ENCODE results near the gene CAVIN3. TPM values are rescaled to one million over a fixed set of nuclear protein-coding genes. Genes with fewer than 3 reads are reported as not detected.

Gene CAVIN3, protein sequence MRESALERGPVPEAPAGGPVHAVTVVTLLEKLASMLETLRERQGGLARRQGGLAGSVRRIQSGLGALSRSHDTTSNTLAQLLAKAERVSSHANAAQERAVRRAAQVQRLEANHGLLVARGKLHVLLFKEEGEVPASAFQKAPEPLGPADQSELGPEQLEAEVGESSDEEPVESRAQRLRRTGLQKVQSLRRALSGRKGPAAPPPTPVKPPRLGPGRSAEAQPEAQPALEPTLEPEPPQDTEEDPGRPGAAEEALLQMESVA
- 53.3 and 111 TPM in 2 replicates for total RNA-seq

DNA sequence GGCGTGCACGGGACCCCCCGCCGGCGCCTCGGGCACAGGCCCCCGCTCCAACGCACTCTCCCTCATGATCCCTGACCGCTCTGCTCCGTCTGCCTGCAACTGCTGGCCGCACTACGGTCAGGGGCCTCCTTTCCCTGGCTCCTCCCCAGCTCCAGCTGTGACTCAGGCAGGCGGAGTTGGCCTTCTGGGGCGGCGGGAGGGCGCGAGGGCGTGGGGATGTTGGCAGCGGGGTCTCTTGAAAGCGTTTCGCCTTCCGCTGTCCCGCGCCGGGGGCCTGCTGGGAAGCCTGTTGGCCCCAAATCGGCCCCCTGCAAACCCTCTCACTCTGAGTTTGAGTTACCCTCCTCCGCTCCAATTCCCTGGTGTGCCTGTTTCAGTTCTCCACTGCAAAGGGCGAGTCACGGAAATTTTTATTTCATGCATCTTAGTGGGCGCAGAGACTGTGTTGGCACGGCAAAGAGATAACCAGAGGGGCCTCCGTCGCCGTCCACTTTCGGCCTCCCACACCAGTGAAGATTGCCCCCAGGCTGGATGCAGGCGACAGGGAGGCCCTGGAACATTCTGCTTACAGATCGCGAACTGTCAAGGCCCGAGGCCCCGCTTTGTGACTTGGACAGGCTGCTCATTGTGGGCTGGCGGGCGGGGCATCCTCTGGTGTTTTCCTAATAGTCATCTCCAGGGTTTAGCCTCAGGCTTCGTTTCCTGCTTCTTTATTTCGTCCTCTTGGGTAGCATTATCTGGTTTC, at the start of gene CAVIN3:
Gene CAVIN3, minus strand, starts transcription at position 91 of the 745 bp plus-strand sequence. Its CDS starts 25 bp downstream, at position 66.

Other genes starting within 250 kb of the CAVIN3 start
- gene OR56B4, start 212.8 kb downstream of the CAVIN3 start, total RNA-seq = not detected in 2 replicates
- gene OR52B2, start 150.2 kb downstream of the CAVIN3 start, total RNA-seq = not detected in 2 replicates
- not detected in 2 replicates for gene OR52W1, start 121.3 kb downstream of the CAVIN3 start, total RNA-seq
- not detected in 2 replicates for gene C11orf42, start 114.9 kb downstream of the CAVIN3 start, total RNA-seq
- 13.3 and 21.1 TPM in 2 replicates for gene FHIP1B, start 85.9 kb downstream of the CAVIN3 start, total RNA-seq
- 0.07 and 0.17 TPM in 2 replicates for gene CNGA4, start 81.4 kb downstream of the CAVIN3 start, total RNA-seq
- not detected in 2 replicates for gene CCKBR, start 60.7 kb downstream of the CAVIN3 start, total RNA-seq
- gene SMPD1, start 70.0 kb upstream of the CAVIN3 start, total RNA-seq = 91.4 and 111 TPM in 2 replicates
- 41.9 and 50.6 TPM in 2 replicates for gene APBB1, start 98.6 kb upstream of the CAVIN3 start, total RNA-seq
- 0.78 and 0.92 TPM in 2 replicates for gene HPX, start 120.5 kb upstream of the CAVIN3 start, total RNA-seq
- 40.8 and 53.7 TPM in 2 replicates for gene TRIM3, start 153.4 kb upstream of the CAVIN3 start, total RNA-seq
- 49.1 and 51.6 TPM in 2 replicates for gene ARFIP2, start 160.8 kb upstream of the CAVIN3 start, total RNA-seq
- 34.3 and 36.7 TPM in 2 replicates for gene TIMM10B, start 161.0 kb upstream of the CAVIN3 start, total RNA-seq
- gene DNHD1, start 176.8 kb upstream of the CAVIN3 start, total RNA-seq = 9.0 and 10.7 TPM in 2 replicates